ENCODE results near the gene UFSP2. TPM values are rescaled to one million over a fixed set of nuclear protein-coding genes. Genes with fewer than 3 reads are reported as not detected.

UFSP2 gene
- total RNA-seq, 2 experiments from 2014 or later = 14.5 to 16.6 TPM

- Histone ChIP-seq H3K4me3 (ENCODE audit: low read length) (no peak overlapping the region), H3K36me3 (ENCODE audit: insufficient read depth, low read length) (no peaks in the 10 kb centered on the region), H3K4me1 (ENCODE audit: insufficient read depth, low read length) (no peaks in the 10 kb centered on the region), H3K27me3 (ENCODE audit: control insufficient read depth in 1 of 2, insufficient read depth in 2 of 2, low read length in 2 of 2) (peaks cover 4 to 6% of the 10 kb centered on the region in 2 experiments), H3K27ac (ENCODE audit: low read depth in 1 of 2, low read length in 2 of 2) (no peak overlapping the region), H3K9me3 (ENCODE audit: control insufficient read depth in 1 of 2, insufficient read depth in 1 of 2, low read length in 2 of 2) (no peaks in the 10 kb centered on the region)
- TF ChIP-seq CTCF (IDR thresholded peaks at IDR 0.05) = no peak
- POLR2A ChIA-PET = no interaction called here
- intact Hi-C loops (cut with DNase I, micrococcal nuclease) = no loop called here
- Mint-ChIP-seq H3K27ac (no peak overlapping the region), H3K4me3 (no peak overlapping the region), H3K27me3 (peaks cover 36% of the 10 kb centered on the region), H3K9me3 (no peaks in the 10 kb centered on the region), H3K4me1 (ENCODE audit: low read depth) (no peaks in the 10 kb centered on the region), H3K36me3 (ENCODE audit: low read depth) (no peaks in the 10 kb centered on the region)
- CTCF ChIA-PET = no interaction called here
- no peak for ATAC-seq (ENCODE audit: poor library complexity)
- no peak for DNase-seq
These were observed 30.4 kb upstream of the UFSP2 start for GRCh38 chr4:185456131-185456530.

GRCh38 chr4:185445209-185445608 is 19.4 kb upstream of the UFSP2 start:
- no peak for DNase-seq
- ATAC-seq (ENCODE audit: poor library complexity) = no peak
- Mint-ChIP-seq H3K36me3 (ENCODE audit: low read depth) (no peaks in the 10 kb centered on the region), H3K4me3 (no peak overlapping the region), H3K4me1 (ENCODE audit: low read depth) (no peaks in the 10 kb centered on the region), H3K27ac (no peak overlapping the region), H3K9me3 (no peaks in the 10 kb centered on the region), H3K27me3 (peaks cover 27% of the 10 kb centered on the region)
- Histone ChIP-seq H3K4me1 (ENCODE audit: insufficient read depth, low read length) (no peaks in the 10 kb centered on the region), H3K4me3 (ENCODE audit: low read length) (no peak overlapping the region), H3K36me3 (ENCODE audit: insufficient read depth, low read length) (no peaks in the 10 kb centered on the region), H3K27ac (ENCODE audit: low read depth in 1 of 2, low read length in 2 of 2) (no peak overlapping the region), H3K9me3 (ENCODE audit: control insufficient read depth in 1 of 2, insufficient read depth in 1 of 2, low read length in 2 of 2) (no peaks in the 10 kb centered on the region), H3K27me3 (ENCODE audit: control insufficient read depth in 1 of 2, insufficient read depth in 2 of 2, low read length in 2 of 2) (peaks cover 0 to 3% of the 10 kb centered on the region in 2 experiments)
- intact Hi-C loops (cut with DNase I, micrococcal nuclease) = no loop called here
- CTCF ChIA-PET = no interaction called here
- POLR2A ChIA-PET = no interaction called here
- no peak for TF ChIP-seq CTCF (IDR thresholded peaks at IDR 0.05)

GRCh38 chr4:185441479-185441878 is 15.7 kb upstream of the UFSP2 start:
- Mint-ChIP-seq H3K9me3 (no peaks in the 10 kb centered on the region), H3K27ac (no peak overlapping the region), H3K27me3 (peaks cover 12% of the 10 kb centered on the region), H3K4me1 (ENCODE audit: low read depth) (no peaks in the 10 kb centered on the region), H3K4me3 (no peak overlapping the region), H3K36me3 (ENCODE audit: low read depth) (no peaks in the 10 kb centered on the region)
- Histone ChIP-seq H3K27ac (ENCODE audit: low read depth in 1 of 2, low read length in 2 of 2) (no peak overlapping the region), H3K36me3 (ENCODE audit: insufficient read depth, low read length) (no peaks in the 10 kb centered on the region), H3K27me3 (ENCODE audit: control insufficient read depth in 1 of 2, insufficient read depth in 2 of 2, low read length in 2 of 2) (peaks cover 2 to 6% of the 10 kb centered on the region in 2 experiments), H3K4me3 (ENCODE audit: low read length) (no peak overlapping the region), H3K9me3 (ENCODE audit: control insufficient read depth in 1 of 2, insufficient read depth in 1 of 2, low read length in 2 of 2) (no peaks in the 10 kb centered on the region), H3K4me1 (ENCODE audit: insufficient read depth, low read length) (no peaks in the 10 kb centered on the region)
- CTCF ChIA-PET = no interaction called here
- DNase-seq (no peak), ATAC-seq (ENCODE audit: poor library complexity) (no peak)
- POLR2A ChIA-PET = no interaction called here
- intact Hi-C loops (cut with DNase I, micrococcal nuclease) = no loop called here
- no peak for TF ChIP-seq CTCF (IDR thresholded peaks at IDR 0.05)
